GM12801 (cell line): Measurements from ENCODE around the gene RTKN2.

Source experiments
- TF ChIP-seq, protein P1 (sequence below): IDR thresholded peaks from one replicate; pipeline ENCODE4 v1.5.1; 2011; ENCODE audit warnings: control low read depth; ENCODE audit not compliant: insufficient read length; ENCODE audit errors: extremely low read depth

Gene RTKN2

DNA sequence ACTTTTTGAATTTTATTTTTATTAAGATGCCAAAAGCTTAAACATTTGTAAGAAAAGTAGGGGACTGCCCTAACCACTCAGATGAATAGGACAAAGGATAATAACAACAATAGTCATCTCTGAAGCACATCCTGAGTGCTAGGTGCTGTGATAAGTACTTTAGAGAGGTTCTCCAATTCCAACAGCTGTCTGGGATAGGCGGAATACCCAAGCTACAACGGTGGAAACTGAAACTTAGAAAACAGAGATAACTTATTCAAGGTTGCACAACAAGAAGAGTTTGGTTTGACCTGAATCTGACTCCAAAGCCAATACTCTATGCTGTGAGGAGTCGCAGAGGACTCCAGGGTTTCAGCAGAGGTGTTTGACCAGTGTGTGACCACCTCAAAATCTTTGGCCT, 2.0 kb downstream of the RTKN2 start:
- TF ChIP-seq, protein P1, sequence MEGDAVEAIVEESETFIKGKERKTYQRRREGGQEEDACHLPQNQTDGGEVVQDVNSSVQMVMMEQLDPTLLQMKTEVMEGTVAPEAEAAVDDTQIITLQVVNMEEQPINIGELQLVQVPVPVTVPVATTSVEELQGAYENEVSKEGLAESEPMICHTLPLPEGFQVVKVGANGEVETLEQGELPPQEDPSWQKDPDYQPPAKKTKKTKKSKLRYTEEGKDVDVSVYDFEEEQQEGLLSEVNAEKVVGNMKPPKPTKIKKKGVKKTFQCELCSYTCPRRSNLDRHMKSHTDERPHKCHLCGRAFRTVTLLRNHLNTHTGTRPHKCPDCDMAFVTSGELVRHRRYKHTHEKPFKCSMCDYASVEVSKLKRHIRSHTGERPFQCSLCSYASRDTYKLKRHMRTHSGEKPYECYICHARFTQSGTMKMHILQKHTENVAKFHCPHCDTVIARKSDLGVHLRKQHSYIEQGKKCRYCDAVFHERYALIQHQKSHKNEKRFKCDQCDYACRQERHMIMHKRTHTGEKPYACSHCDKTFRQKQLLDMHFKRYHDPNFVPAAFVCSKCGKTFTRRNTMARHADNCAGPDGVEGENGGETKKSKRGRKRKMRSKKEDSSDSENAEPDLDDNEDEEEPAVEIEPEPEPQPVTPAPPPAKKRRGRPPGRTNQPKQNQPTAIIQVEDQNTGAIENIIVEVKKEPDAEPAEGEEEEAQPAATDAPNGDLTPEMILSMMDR: no peak

DNA sequence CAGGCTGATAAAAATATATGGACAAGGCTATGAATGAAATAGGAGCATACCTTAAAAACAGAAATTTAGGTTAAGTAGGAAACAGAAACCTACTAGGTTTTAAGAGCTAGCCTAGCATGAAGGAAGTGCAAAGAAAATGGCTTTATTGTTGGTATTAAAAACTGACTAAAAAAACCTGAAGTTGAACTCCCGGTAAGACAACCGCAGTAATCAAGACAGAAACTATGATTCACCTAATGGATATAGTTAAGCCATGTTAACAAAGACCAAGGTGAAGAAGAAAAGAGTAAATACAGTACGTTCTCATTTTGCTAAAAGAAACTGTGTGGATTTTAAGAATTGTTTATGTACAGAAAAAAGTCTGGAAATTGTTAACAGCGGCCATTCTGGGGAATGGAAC, 2.5 kb downstream of the RTKN2 start:
- TF ChIP-seq, protein P1: no peak

DNA sequence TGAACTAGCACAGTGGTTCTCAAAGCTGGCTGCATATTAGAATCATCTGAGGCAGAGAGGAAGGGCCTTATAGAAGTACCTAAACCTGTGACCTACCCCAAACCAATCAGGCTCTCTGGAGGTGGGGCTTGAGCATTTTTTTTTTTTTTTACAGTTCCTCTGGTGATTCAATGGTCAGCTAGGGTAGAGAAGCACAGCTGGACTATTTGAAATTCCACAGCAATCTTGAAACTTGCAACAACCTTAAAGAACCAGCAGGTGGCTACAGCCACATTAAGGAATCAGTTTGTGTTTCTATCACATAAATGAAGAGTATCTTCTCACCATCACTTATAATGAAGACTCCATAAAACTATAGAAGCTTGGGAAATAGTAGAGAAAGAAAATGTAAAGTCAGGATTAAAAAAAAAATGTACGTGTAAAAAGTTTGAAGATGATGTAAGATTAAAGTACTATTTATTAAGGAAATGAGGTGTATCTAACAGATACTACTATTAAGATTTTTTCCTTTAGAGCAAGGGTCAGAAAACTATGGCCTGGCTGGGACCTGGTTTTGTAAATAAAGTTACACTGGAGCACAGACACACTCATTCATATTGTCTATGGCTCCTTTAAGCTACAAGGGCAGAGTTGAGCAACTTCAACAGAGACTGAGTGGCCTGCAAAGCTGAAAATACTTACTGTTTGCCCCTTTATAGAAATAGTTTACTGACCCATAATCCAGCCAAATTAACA, 3.8 kb downstream of the RTKN2 start:
- TF ChIP-seq, protein P1: no peak

DNA sequence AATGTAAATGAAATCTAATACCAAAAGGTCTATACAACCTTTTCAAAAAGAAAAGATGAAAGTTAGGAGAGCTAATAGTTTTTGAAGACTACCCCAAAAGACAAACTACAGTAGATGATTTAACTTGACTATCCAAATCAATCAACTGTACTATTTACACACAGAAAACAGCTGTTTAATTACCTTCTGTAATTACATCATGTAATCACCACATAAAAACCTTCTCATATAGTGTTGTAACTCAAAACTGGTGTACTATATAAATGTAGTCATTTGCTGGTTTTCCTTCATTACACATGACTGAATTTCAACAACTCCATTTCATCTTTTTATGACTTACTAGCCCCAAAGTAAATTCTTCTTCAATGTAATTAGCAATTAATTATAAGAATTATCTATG, 4.5 kb downstream of the RTKN2 start:
- TF ChIP-seq, protein P1: no peak

DNA sequence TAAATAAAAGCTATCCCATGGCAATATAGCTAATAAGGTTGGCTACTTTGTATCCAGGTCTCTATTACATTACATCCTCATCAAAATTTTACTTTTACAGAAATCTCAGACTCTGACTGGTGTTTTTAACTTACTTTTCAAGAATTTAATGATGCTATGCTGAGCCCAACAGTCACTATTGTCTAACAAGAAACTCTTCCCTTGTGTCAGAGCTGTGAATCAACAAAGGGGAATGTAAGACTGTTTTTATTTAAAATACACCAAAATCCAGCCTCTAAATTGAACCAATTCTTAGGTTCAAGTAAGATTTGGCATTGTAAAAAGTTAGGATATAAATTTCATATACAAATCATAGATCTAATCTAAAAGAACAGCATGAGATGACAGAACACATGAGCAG, 7.0 kb downstream of the RTKN2 start:
- TF ChIP-seq, protein P1: no peak

DNA sequence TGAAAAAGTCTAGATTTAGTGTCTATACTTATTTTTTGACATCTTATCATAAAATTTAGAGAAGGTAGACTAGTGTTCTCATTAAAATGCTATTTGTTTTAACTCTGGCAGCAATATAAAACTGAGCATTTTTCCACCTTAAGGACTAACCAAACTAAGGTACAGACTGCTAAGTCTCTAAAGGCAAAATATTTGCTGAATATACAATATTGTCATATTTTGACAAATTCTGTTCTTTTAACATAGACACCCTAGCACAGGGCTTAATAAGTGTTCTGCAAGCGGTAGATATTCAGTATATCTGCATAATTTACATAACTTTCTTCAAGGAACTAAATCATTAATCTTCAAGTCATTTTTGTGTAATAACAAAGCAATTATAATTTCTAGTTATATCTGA, 8.6 kb downstream of the RTKN2 start:
- TF ChIP-seq, protein P1: no peak

DNA sequence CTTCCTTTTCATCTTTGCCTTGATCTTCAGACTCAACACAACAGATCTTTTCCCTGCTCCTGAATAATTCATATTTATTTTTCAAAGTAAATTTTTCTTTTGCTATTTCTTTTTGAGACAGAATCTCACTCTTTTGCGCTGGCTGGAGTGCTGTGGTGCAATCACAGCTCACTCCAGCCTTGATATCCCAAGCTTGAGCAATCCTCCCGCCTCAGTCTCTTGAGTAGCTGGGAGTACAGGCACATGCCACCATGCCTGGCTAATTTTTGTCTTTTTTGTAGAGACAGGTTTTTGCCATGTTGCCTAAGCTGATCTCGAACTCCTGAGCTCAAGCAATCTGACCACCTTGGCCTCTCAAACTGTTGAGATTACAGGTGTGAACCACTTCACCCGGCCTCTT, 9.2 kb downstream of the RTKN2 start:
- TF ChIP-seq, protein P1: no peak

DNA sequence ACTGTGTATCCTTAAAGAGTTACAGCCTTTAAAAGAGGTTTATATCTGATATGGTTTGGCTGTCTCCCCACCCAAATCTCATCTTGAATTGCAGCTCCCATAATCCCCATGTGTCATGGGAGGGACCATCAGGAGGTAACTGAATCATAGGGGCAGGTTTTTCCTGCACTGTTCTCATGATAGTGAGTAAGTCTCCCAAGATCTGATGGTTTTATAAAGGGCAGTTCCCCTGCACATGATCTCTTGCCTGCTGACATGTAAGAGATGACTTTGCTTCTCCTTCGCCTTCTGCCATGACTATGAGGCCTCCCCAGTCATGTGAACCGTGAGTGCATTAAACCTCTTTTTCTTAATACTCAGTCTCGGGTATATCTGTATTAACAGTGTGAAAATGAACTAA, 9.7 kb downstream of the RTKN2 start:
- TF ChIP-seq, protein P1: no peak
